Esophagus muscularis mucosa (tissue), 4 donors: ENCODE data around the gene IGFL4.

Experiments
- CTCF ChIP-seq, 3 experiments: fragments of 200-600 bp in 2 of 3; fragments of 450-650 bp in 1 of 3; sonication (generic) in 2 of 3; IDR thresholded peaks; one replicate each; pipeline ENCODE4 v1.5.1; 2017 to 2019; ENCODE audit warnings: antibody characterized with exemption in 3 of 3, mild to moderate bottlenecking in 2 of 3, moderate library complexity in 1 of 3
- EP300 ChIP-seq: sonication (generic); formaldehyde crosslinking; IDR thresholded peaks from one replicate; pipeline ENCODE4 v1.6.1; 2017; ENCODE audit warnings: antibody characterized with exemption
- POLR2A ChIP-seq: fragments of 450-650 bp; IDR thresholded peaks from one replicate; pipeline ENCODE4 v1.6.1; 2017; ENCODE audit warnings: antibody characterized with exemption, moderate library complexity, mild to moderate bottlenecking, low read depth
- POLR2AphosphoS5 ChIP-seq, 2 donors: sonication (generic); formaldehyde crosslinking; IDR thresholded peaks; one replicate each; pipeline ENCODE4 v1.6.1; 2017; ENCODE audit warnings: antibody characterized with exemption in 2 of 2

GRCh38 chr19:46018729-46019251 lies 22.0 kb downstream of the IGFL4 start:
- TF ChIP-seq POLR2A = no peak
- no peak for TF ChIP-seq CTCF (IDR thresholded peaks at IDR 0.05)
- no peak for TF ChIP-seq POLR2AphosphoS5 (IDR thresholded peaks at IDR 0.05)
- TF ChIP-seq EP300 = no peak
